NB4 (cell line): Measurements from ENCODE around the gene RREB1.

Experiments used
- MYC ChIP-seq: IDR thresholded peaks from 2 replicates; pipeline ENCODE4 v1.6.1; 2011; ENCODE audit warnings: low read depth, low read length
- POLR2A ChIP-seq: IDR thresholded peaks from 2 replicates; pipeline ENCODE4 v1.6.1; 2011; ENCODE audit warnings: mild to moderate bottlenecking; ENCODE audit not compliant: insufficient read length; ENCODE audit errors: extremely low read depth
- TF ChIP-seq, protein P1 (sequence below): IDR thresholded peaks from one replicate; pipeline ENCODE4 v1.5.1; 2012; ENCODE audit warnings: low read depth, low read length
- TF ChIP-seq, protein P2 (sequence below): IDR thresholded peaks from 2 replicates; pipeline ENCODE4 v1.6.1; 2011; ENCODE audit warnings: low read depth, low read length

DNA sequence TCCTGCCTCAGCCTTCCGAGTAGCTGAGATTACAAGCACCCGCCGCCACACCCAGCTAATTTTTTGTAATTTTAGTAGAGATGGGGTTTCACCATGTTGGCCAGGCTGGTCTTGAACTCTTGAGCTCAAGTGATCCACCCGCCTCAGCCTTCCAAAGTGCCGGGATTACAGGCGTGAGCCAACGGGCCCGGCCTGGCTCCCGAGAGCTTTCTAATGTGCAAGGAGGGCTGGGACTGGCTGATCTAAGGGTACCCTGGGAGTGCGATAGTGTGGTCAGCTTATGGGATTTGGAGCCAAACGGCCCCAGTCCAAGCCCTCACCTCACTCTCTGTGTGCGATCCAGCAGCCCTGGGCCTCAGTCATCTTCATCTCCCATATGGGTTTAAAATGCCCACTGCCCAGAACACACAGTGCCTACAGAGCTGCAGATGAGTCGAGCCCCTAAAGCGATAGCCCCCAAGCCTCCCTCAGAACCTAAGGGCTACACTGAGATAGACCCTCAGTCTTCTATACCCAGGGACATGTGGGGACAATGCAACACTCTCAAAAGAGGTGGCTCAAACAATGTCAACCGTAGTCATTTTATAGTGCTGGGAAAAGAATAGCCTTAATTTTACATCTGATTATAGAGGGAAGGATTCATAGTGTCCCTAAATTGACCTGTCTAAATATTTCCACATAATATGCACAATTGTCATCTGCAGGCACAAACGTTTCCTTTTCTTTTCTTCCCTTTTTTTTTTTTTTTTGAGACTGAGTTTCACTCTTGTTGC, 155.2 kb downstream of the RREB1 start:
- TF ChIP-seq, protein P1, sequence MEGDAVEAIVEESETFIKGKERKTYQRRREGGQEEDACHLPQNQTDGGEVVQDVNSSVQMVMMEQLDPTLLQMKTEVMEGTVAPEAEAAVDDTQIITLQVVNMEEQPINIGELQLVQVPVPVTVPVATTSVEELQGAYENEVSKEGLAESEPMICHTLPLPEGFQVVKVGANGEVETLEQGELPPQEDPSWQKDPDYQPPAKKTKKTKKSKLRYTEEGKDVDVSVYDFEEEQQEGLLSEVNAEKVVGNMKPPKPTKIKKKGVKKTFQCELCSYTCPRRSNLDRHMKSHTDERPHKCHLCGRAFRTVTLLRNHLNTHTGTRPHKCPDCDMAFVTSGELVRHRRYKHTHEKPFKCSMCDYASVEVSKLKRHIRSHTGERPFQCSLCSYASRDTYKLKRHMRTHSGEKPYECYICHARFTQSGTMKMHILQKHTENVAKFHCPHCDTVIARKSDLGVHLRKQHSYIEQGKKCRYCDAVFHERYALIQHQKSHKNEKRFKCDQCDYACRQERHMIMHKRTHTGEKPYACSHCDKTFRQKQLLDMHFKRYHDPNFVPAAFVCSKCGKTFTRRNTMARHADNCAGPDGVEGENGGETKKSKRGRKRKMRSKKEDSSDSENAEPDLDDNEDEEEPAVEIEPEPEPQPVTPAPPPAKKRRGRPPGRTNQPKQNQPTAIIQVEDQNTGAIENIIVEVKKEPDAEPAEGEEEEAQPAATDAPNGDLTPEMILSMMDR, result no peak
- TF ChIP-seq POLR2A, result no peak
- TF ChIP-seq, protein P2, sequence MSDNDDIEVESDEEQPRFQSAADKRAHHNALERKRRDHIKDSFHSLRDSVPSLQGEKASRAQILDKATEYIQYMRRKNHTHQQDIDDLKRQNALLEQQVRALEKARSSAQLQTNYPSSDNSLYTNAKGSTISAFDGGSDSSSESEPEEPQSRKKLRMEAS, result no peak
- TF ChIP-seq MYC, result no peak
